B cell (primary cell): ENCODE results near the gene INSIG2. TPM values are rescaled to one million over a fixed set of nuclear protein-coding genes. Genes with fewer than 3 reads are reported as not detected.
A peak's percentile ranks its signal among the peaks of the same experiment; 100 is the strongest.

Source experiments
- ATAC-seq: fragments of 200-7000 bp; cut with Tn5 transposase; one replicate; pipeline ENCODE4 v1.10.0; 2021; ENCODE audit warnings: low read depth, mild to moderate bottlenecking, moderate number of reproducible peaks, moderate library complexity
- CTCF ChIA-PET: fragments of 350-600 bp; sonication (Branson Sonifier 250); formaldehyde crosslinking; loops from one replicate; lab custom pipeline; 2021; ENCODE audit warnings: antibody characterized with exemption, inconsistent platforms; lab: Charles Lee
- POLR2A ChIA-PET: fragments of 350-600 bp; sonication (Branson Sonifier 250); formaldehyde crosslinking; loops from one replicate; lab custom pipeline; 2021; ENCODE audit warnings: antibody characterized with exemption; lab: Charles Lee
- DNase-seq: peaks from one replicate; pipeline ENCODE4 v3.0.0; 2013
- H2AFZ ChIP-seq: 2 replicates; pipeline ENCODE4 v1.6.1; 2012; ENCODE audit warnings: mild to moderate bottlenecking, low read depth, low read length; ENCODE audit not compliant: insufficient read depth, poor library complexity, severe bottlenecking
- H3K27ac ChIP-seq, 2 donors: 1 replicate in 1 of 2; 2 replicates in 1 of 2; pipeline ENCODE4 v1.5.1; 2012 to 2013; ENCODE audit warnings: low read length in 2 of 2, mild to moderate bottlenecking in 2 of 2, moderate library complexity in 1 of 2
- H3K27me3 ChIP-seq, 4 experiments: fragments of 200-600 bp in 1 of 4; sonication (generic) in 1 of 4; replicated peaks in 1 of 4; 1 replicate in 2 of 4; 2 replicates in 2 of 4; pipeline versions ENCODE4 v1.6.1 to v1.7.0; 2013 to 2016; ENCODE audit warnings: low read length in 3 of 4, mild to moderate bottlenecking in 2 of 4, mixed read lengths in 1 of 4, moderate library complexity in 1 of 4; ENCODE audit not compliant: insufficient read depth in 4 of 4, control insufficient read depth in 3 of 4; ENCODE audit errors: control extremely low read depth in 1 of 4
- H3K36me3 ChIP-seq, 2 experiments: replicated peaks in 1 of 2; 1 replicate in 1 of 2; 2 replicates in 1 of 2; pipeline versions ENCODE4 v1.6.1 to v1.7.1; 2013; ENCODE audit warnings: low read length in 1 of 2; ENCODE audit not compliant: insufficient read depth in 2 of 2, control insufficient read depth in 1 of 2; ENCODE audit errors: control extremely low read depth in 1 of 2, extremely low read depth in 1 of 2
- H3K4me1 ChIP-seq, 2 donors: fragments of 200-600 bp in 1 of 2; sonication (generic) in 1 of 2; 1 replicate in 1 of 2; 2 replicates in 1 of 2; pipeline versions ENCODE4 v1.5.1 to v1.6.1; 2013 to 2017; ENCODE audit warnings: low read length in 2 of 2; ENCODE audit not compliant: control insufficient read depth in 2 of 2, insufficient read depth in 2 of 2
- H3K4me2 ChIP-seq: replicated peaks from 2 replicates; pipeline ENCODE3; 2012; ENCODE audit warnings: mild to moderate bottlenecking, low read depth, low read length; ENCODE audit not compliant: poor library complexity, severe bottlenecking
- H3K4me3 ChIP-seq, 5 experiments: fragments of 200-600 bp in 1 of 5; sonication (generic) in 1 of 5; 1 replicate in 3 of 5; 2 replicates in 2 of 5; pipeline versions ENCODE4 v1.5.1 to v1.7.0; 2011 to 2016; ENCODE audit warnings: low read length in 4 of 5, mild to moderate bottlenecking in 4 of 5, low read depth in 2 of 5, control low read depth in 1 of 5, moderate library complexity in 1 of 5; ENCODE audit not compliant: insufficient read depth in 1 of 5; ENCODE audit errors: control extremely low read depth in 1 of 5, extremely low read depth in 1 of 5
- H3K79me2 ChIP-seq: fragments of 200-600 bp; sonication (generic); one replicate; pipeline ENCODE4 v1.6.0; 2016; ENCODE audit warnings: low read length; ENCODE audit not compliant: control insufficient read depth, insufficient read depth
- H3K9ac ChIP-seq: fragments of 200-600 bp; sonication (generic); 2 replicates; pipeline ENCODE4 v1.6.1; 2017; ENCODE audit warnings: mild to moderate bottlenecking, low read length, moderate library complexity
- H3K9me3 ChIP-seq, 3 donors: one replicate each; pipeline versions ENCODE4 v1.6.1 to v1.7.1; 2013; ENCODE audit warnings: low read length in 2 of 3; ENCODE audit not compliant: control insufficient read depth in 2 of 3, insufficient read depth in 1 of 3; ENCODE audit errors: control extremely low read depth in 1 of 3
- H4K20me1 ChIP-seq: 2 replicates; pipeline ENCODE4 v1.6.0; 2012; ENCODE audit warnings: mild to moderate bottlenecking, low read length; ENCODE audit not compliant: insufficient read depth, control insufficient read depth, poor library complexity, severe bottlenecking
- H3K27ac Mint-ChIP-seq: one replicate; pipeline ENCODE4 v1.8.0; 2021; ENCODE audit warnings: mixed read lengths
- H3K27me3 Mint-ChIP-seq: one replicate; pipeline ENCODE4 v1.8.0; 2021; ENCODE audit warnings: mixed read lengths
- H3K4me1 Mint-ChIP-seq: one replicate; pipeline ENCODE4 v1.8.0; 2021; ENCODE audit warnings: mixed read lengths
- H3K4me3 Mint-ChIP-seq: one replicate; pipeline ENCODE4 v1.8.0; 2021; ENCODE audit warnings: mixed read lengths
- H3K9me3 Mint-ChIP-seq: one replicate; pipeline ENCODE4 v1.8.0; 2022; ENCODE audit warnings: mixed read lengths; ENCODE audit not compliant: insufficient read depth
- EZH2 ChIP-seq: IDR thresholded peaks from 2 replicates; pipeline ENCODE4 v1.6.1; 2012; ENCODE audit warnings: borderline replicate concordance, low read depth, mild to moderate bottlenecking, moderate library complexity, low read length; ENCODE audit not compliant: insufficient read depth, poor library complexity, severe bottlenecking
- WGBS: methylation state at CpG from one replicate; pipeline ENCODE4 v1.1.5; 2013; ENCODE audit warnings: missing lambda C conversion rate; ENCODE audit not compliant: insufficient coverage; 5-methylcytosine and 5-hydroxymethylcytosine counted together
- intact Hi-C: fragments of 100-400 bp; cut with micrococcal nuclease; formaldehyde crosslinking; loops from one replicate; pipeline ENCODE4 v1.10.0; 2022
- polyA plus RNA-seq: library from polyadenylated mRNA; depleted of rRNA; stranded (reverse); fragments of >200 nt; gene quantifications from 2 replicates; pipeline ENCODE4 v1.2.3, GENCODE V29; 2012
- total RNA-seq, 2 donors: library from RNA; stranded (reverse); fragments of 120-200 nt in 1 of 2; gene quantifications; 1 replicate in 1 of 2; 2 replicates in 1 of 2; pipeline versions ENCODE4 v1.2.3 to v1.2.4, GENCODE V29; 2013 to 2022
- TF ChIP-seq, protein P1 (sequence below): fragments of 200-600 bp; IDR thresholded peaks from one replicate; pipeline ENCODE4 v1.8.0; 2022; ENCODE audit warnings: antibody characterized with exemption, mild to moderate bottlenecking

The INSIG2 gene
- total and polyA plus RNA-seq, 2 donors (not counting 1 experiment from before 2014, with no cell fraction given) = 14.2 to 29.5 TPM

DNA sequence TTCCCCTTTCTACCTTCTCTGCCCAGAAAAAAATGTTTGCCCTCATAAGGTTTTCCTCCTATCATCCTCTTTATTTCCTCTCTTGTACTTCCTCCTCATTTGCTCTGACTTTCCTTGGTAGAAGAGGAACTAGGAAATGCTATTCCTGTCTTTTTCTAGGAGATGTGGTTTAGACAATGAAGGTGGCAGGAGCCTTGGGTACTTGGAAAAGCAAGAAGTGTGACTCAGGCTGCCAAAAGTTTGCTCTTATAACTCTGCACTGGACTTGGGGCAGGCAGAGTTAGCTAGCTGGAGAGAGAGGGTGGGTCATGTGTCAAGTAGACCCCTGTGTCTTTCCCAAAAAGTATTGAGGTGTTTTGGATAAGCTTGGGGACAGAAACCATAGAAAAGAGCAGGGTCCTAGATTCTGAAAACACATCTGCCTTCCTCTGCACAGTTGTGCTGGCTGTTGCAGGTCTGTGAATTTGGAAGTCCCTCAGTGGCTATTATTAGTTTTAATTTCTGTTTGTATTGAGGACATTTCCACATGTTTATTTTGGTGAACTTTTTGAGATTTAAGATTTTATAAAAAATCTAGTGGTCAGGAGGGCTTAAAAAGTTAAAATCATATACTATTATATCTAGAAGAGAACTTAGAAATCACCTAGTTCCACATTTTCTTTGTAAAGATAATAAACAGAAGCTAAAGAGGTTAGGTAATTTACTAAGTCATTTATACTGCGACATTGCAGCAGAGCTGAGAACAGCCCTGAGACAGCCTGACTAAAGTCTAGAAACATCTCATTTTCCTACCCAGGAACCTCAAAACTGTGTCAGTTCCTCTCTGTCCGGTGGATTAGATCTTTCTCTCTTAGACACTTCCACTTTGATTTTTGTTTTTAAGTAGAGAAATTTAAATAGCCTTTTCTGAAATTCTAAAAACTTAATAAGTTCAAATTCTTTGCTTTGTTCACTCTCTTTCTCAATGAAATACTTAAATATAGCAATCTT is 16.0 kb downstream of the INSIG2 start:
- no peak overlapping the region for H3K27ac ChIP-seq
- H3K9ac ChIP-seq = no peak overlapping the region
- H3K36me3 ChIP-seq = peaks cover 0 to 39% of the 10 kb centered on the region in 2 experiments
- Mint-ChIP-seq H3K27me3 (no peaks in the 10 kb centered on the region), H3K4me3 (no peak overlapping the region), H3K27ac (no peak overlapping the region), H3K4me1 (peaks cover 11% of the 10 kb centered on the region), H3K9me3 (no peaks in the 10 kb centered on the region)
- TF ChIP-seq, protein P1, sequence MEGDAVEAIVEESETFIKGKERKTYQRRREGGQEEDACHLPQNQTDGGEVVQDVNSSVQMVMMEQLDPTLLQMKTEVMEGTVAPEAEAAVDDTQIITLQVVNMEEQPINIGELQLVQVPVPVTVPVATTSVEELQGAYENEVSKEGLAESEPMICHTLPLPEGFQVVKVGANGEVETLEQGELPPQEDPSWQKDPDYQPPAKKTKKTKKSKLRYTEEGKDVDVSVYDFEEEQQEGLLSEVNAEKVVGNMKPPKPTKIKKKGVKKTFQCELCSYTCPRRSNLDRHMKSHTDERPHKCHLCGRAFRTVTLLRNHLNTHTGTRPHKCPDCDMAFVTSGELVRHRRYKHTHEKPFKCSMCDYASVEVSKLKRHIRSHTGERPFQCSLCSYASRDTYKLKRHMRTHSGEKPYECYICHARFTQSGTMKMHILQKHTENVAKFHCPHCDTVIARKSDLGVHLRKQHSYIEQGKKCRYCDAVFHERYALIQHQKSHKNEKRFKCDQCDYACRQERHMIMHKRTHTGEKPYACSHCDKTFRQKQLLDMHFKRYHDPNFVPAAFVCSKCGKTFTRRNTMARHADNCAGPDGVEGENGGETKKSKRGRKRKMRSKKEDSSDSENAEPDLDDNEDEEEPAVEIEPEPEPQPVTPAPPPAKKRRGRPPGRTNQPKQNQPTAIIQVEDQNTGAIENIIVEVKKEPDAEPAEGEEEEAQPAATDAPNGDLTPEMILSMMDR = no peak
- TF ChIP-seq EZH2 = no peak
- no peak overlapping the region for H3K4me2 ChIP-seq
- no peaks in the 10 kb centered on the region for H3K79me2 ChIP-seq
- WGBS = no CpG with 5 or more reads among the region's 2 CpGs
- peak; percentile 13 for DNase-seq
- no peaks in the 10 kb centered on the region for H4K20me1 ChIP-seq
- intact Hi-C loops = no loop called here
- peaks cover 0 to 6% of the 10 kb centered on the region in 2 donors for H3K4me1 ChIP-seq
- no peak overlapping the region for H2AFZ ChIP-seq
- H3K27me3 ChIP-seq = no peaks in the 10 kb centered on the region
- no peak for ATAC-seq
- ChIA-PET POLR2A (no interaction called here), CTCF (interaction anchor here (1.4 kb wide), 1 partner anchor 57 kb away, joined by 3 read pairs; no protein-coding TSS in a partner anchor)
- no peaks in the 10 kb centered on the region for H3K9me3 ChIP-seq
- no peak overlapping the region for H3K4me3 ChIP-seq

DNA sequence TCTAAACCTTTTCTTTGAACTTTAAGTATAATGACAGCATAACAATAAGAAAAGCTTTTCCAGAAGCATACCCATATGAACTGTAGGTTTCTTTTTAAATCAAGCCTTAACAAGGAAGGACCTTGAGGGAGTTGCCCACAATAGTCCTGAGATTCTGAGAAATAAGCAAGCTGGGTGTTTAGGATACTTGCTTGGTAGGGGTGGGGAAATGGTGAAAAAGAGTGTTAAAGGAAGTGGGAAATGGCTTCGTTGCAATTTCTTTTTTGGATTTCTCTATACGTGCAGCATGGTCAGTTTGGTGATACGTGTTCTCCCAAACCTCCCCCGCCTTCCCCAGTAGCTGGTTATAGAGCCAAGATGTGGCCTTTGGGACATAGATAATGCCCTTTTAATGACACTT is 17.2 kb downstream of the INSIG2 start:
- CTCF ChIA-PET = interaction anchor here (1.1 to 1.5 kb wide), 3 partner anchors 39 to 59 kb away, joined by 3 read pairs; no protein-coding TSS in a partner anchor
- no peak overlapping the region for H3K4me2 ChIP-seq
- no peaks in the 10 kb centered on the region for H4K20me1 ChIP-seq
- POLR2A ChIA-PET = no interaction called here
- H3K27me3 ChIP-seq = no peaks in the 10 kb centered on the region
- no peaks in the 10 kb centered on the region for H3K9me3 ChIP-seq
- H2AFZ ChIP-seq = no peak overlapping the region
- H3K9ac ChIP-seq = no peak overlapping the region
- ATAC-seq = no peak
- H3K9me3 Mint-ChIP-seq = no peaks in the 10 kb centered on the region
- TF ChIP-seq EZH2 = no peak
- TF ChIP-seq, protein P1 = no peak
- H3K36me3 ChIP-seq = peaks cover 4 to 42% of the 10 kb centered on the region in 2 experiments
- no peak overlapping the region for H3K4me3 Mint-ChIP-seq
- H3K27ac ChIP-seq = no peak overlapping the region
- no peak for DNase-seq
- no peaks in the 10 kb centered on the region for H3K79me2 ChIP-seq
- peaks cover 8% of the 10 kb centered on the region for H3K4me1 Mint-ChIP-seq
- intact Hi-C loops = no loop called here
- no peak overlapping the region for H3K27ac Mint-ChIP-seq
- H3K4me3 ChIP-seq = no peak overlapping the region
- peaks cover 0 to 6% of the 10 kb centered on the region in 2 donors for H3K4me1 ChIP-seq
- no CpG with 5 or more reads among the region's 4 CpGs for WGBS
- H3K27me3 Mint-ChIP-seq = no peaks in the 10 kb centered on the region
